Adrenal gland (tissue), 12 donors: Measurements from ENCODE around the gene FRS2. TPM values are rescaled to one million over a fixed set of nuclear protein-coding genes. Genes with fewer than 3 reads are reported as not detected.

Experiments used
- DNase-seq, 7 donors: peaks; one replicate each; pipeline ENCODE4 v3.0.0-alpha.2; 2019 to 2020
- H3K27ac ChIP-seq, 5 donors: fragments of 200-600 bp; sonication (generic) in 4 of 5; 1 replicate in 3 of 5; 2 replicates in 2 of 5; pipeline versions ENCODE4 v1.5.1 to v1.8.0; 2016 to 2020; ENCODE audit warnings: mild to moderate bottlenecking in 1 of 5
- H3K27me3 ChIP-seq: fragments of 200-600 bp; 2 replicates; pipeline ENCODE4 v1.8.0; 2021
- H3K36me3 ChIP-seq, 2 donors: fragments of 200-600 bp; replicated peaks in 1 of 2; 1 replicate in 1 of 2; 2 replicates in 1 of 2; pipeline versions ENCODE4 v1.5.1 to v1.8.0; 2018 to 2022
- H3K4me1 ChIP-seq, 2 donors: fragments of 200-600 bp; replicated peaks in 1 of 2; 1 replicate in 1 of 2; 2 replicates in 1 of 2; pipeline versions ENCODE4 v1.5.1 to v1.8.0; 2018 to 2021
- H3K4me3 ChIP-seq, 4 donors: fragments of 200-600 bp; sonication (generic) in 3 of 4; one replicate each; pipeline ENCODE4 v1.5.1; 2016 to 2018
- H3K9me3 ChIP-seq, 3 donors: fragments of 200-600 bp; sonication (generic) in 1 of 3; replicated peaks in 1 of 3; 1 replicate in 2 of 3; 2 replicates in 1 of 3; pipeline versions ENCODE4 v1.5.1 to v1.8.0; 2016 to 2021
- POLR2A ChIP-seq, 2 donors: fragments of 450-650 bp; IDR thresholded peaks; one replicate each; pipeline ENCODE4 v1.6.1; 2017; ENCODE audit warnings: antibody characterized with exemption in 2 of 2, mild to moderate bottlenecking in 2 of 2, moderate library complexity in 1 of 2
- WGBS, 4 donors: extraction: QIAGEN DNeasy Blood & Tissue Kit in 2 of 4; methylation state at CpG; one replicate each; pipeline versions ENCODE4 v1.1.5 to v1.1.7; 2013 to 2017; 5-methylcytosine and 5-hydroxymethylcytosine counted together
- intact Hi-C, 2 donors: fragments of 100-400 bp; cut with DNase I; formaldehyde crosslinking; loops; one replicate each; pipeline versions ENCODE4 v1.14.1 to v1.15.0; 2022 to 2023
- polyA plus RNA-seq, 3 donors: library from polyadenylated mRNA; stranded (reverse); fragments of 200-250 nt in 2 of 3; fragments of 350-450 nt in 1 of 3; fragmentation: Illumina TruSeq in 1 of 3; extraction: RNeasy Lipid Tissue Mini Kit (QIAGEN cat#74804) in 1 of 3; gene quantifications; one replicate each; pipeline ENCODE4 v1.2.3, GENCODE V29; 2013 to 2014
- total RNA-seq, 9 donors: library from RNA; depleted of rRNA in 4 of 9; stranded (reverse); fragments of >200 nt in 4 of 9; fragments of 120-200 nt in 1 of 9; fragmentation: NEBNext Ultra II Directional in 1 of 9; extraction: Animal tissue kit (Norgen Biotek cat#: 25700) in 1 of 9; gene quantifications; one replicate each; pipeline versions ENCODE4 v1.1.0 to v1.2.4, GENCODE V29; 2013 to 2023
- TF ChIP-seq, protein P1 (sequence below), 6 experiments: fragments of 450-650 bp in 4 of 6; fragments of 200-600 bp in 2 of 6; sonication (generic) in 1 of 6; IDR thresholded peaks; 1 replicate in 5 of 6; 2 replicates in 1 of 6; pipeline versions ENCODE4 v1.5.1 to v1.8.0; 2016 to 2021; ENCODE audit warnings: antibody characterized with exemption in 6 of 6, mild to moderate bottlenecking in 2 of 6, moderate library complexity in 1 of 6
- donor health status: healthy with polysubstance abuse.
- donor health status: Bipolar disorder and iron deficiency.
- donor health status: DM: yes; HTN: yes; CAD: no.
- donor health status: DM: no; HTN: no; CAD: no.
- donor health status: DM: no; HTN: no; CAD: no.
- donor health status: DM: yes; HTN: yes; CAD: no.

FRS2 gene
- total and polyA plus RNA-seq, 12 donors, result 4.8 to 86.1 (median 45.1) TPM

DNA sequence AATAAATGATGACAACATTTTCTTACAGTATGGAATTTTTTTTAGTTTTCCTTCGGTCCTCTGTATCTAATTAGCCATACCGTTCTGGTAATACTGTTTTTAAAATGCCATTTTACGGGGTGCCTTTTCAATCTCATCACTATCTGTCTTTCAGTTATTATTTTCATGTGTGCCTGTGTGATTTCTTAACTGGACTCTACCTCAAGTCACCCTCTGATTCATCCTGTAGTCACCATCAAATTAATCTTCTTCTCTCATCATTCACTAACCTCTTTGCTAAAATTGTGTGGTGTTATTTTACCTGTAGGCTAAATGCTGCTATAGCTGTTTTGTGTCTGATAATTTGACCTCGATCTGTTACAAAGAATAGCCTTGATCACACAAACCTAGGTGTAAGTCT is 99.0 kb downstream of the FRS2 start:
- Histone ChIP-seq H3K27me3 (no peaks in the 10 kb centered on the region), H3K36me3 (peaks cover 0 to 28% of the 10 kb centered on the region in 2 donors), H3K9me3 (no peaks in the 10 kb centered on the region), H3K27ac (no peak overlapping the region), H3K4me3 (no peak overlapping the region), H3K4me1 (no peaks in the 10 kb centered on the region)
- intact Hi-C loops, result no loop called here
- 31 to 45% (median 39%) methylated on average over 4 of the region's 4 CpGs for WGBS, 4 donors
- DNase-seq, result no peak
- TF ChIP-seq, protein P1, sequence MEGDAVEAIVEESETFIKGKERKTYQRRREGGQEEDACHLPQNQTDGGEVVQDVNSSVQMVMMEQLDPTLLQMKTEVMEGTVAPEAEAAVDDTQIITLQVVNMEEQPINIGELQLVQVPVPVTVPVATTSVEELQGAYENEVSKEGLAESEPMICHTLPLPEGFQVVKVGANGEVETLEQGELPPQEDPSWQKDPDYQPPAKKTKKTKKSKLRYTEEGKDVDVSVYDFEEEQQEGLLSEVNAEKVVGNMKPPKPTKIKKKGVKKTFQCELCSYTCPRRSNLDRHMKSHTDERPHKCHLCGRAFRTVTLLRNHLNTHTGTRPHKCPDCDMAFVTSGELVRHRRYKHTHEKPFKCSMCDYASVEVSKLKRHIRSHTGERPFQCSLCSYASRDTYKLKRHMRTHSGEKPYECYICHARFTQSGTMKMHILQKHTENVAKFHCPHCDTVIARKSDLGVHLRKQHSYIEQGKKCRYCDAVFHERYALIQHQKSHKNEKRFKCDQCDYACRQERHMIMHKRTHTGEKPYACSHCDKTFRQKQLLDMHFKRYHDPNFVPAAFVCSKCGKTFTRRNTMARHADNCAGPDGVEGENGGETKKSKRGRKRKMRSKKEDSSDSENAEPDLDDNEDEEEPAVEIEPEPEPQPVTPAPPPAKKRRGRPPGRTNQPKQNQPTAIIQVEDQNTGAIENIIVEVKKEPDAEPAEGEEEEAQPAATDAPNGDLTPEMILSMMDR (IDR thresholded peaks at IDR 0.05), result no peak
- TF ChIP-seq POLR2A (IDR thresholded peaks at IDR 0.05), result no peak

- Histone ChIP-seq H3K9me3 (no peaks in the 10 kb centered on the region), H3K27me3 (no peaks in the 10 kb centered on the region), H3K36me3 (peaks cover 0 to 36% of the 10 kb centered on the region in 2 donors), H3K4me1 (no peaks in the 10 kb centered on the region), H3K4me3 (no peak overlapping the region), H3K27ac (no peak overlapping the region)
- TF ChIP-seq POLR2A (IDR thresholded peaks at IDR 0.05), result no peak
- TF ChIP-seq, protein P1 (IDR thresholded peaks at IDR 0.05), result no peak
- 93 to 94% (median 93%) methylated on average over 10 of the region's 10 CpGs for WGBS, 4 donors
- DNase-seq, result no peak
- intact Hi-C loops, result loop anchor here in 1 of 2 donors (5.0 kb wide), 1 partner anchor 103 kb away; no protein-coding TSS in a partner anchor
Observed at GRCh38 chr12:69570000-69570516, 99.9 kb downstream of the FRS2 start.

DNA sequence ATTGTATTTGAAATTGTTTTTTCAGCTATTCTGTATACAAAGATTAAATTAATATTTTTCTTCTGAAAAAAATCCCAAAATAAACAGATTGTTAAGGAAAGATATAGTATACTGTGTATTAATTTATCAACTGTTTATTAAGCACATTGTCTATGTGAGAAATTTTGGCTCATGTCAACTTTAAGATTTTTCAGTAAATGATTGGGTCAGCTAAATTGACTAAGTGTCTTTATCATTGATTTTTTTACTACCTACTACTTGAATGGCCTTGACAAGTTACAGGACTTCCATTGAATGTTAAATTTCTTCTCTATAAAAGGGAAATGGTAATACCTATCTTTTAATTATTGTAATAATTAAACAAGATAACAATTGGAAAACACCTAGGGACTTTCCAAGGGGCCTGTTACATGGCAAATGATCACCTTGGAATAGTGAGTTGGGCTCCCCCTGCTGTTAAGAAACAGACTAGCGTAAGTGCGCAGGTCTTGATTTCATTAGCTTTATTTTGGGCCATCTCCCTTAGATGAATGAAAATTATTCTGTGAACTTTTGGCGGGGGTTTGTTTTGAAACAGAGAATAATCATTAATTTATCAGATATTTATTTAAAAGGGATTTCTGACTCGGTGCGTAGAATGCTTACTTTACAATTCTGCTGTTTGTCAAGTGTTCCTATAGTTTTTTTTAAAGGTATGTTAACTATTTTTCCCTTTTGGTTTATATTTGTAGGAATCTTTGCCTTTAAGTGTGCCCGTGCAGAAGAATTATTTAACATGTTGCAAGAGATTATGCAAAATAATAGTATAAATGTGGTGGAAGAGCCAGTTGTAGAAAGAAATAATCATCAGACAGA is 100.6 kb downstream of the FRS2 start:
- Histone ChIP-seq H3K27me3 (no peaks in the 10 kb centered on the region), H3K4me3 (no peak overlapping the region), H3K4me1 (no peaks in the 10 kb centered on the region), H3K9me3 (no peaks in the 10 kb centered on the region), H3K36me3 (peaks cover 0 to 40% of the 10 kb centered on the region in 2 donors), H3K27ac (no peak overlapping the region)
- WGBS, 4 donors, result 42 to 51% (median 46%) methylated on average over 6 of the region's 6 CpGs
- intact Hi-C loops, result loop anchor here in 1 of 2 donors (5.0 kb wide), 1 partner anchor 103 kb away; no protein-coding TSS in a partner anchor
- TF ChIP-seq, protein P1 (IDR thresholded peaks at IDR 0.05), result peak; percentile 70 to 85 (median 80)
- no peak for TF ChIP-seq POLR2A (IDR thresholded peaks at IDR 0.05)
- DNase-seq, result peak; percentile 43 to 85 (median 57)

DNA sequence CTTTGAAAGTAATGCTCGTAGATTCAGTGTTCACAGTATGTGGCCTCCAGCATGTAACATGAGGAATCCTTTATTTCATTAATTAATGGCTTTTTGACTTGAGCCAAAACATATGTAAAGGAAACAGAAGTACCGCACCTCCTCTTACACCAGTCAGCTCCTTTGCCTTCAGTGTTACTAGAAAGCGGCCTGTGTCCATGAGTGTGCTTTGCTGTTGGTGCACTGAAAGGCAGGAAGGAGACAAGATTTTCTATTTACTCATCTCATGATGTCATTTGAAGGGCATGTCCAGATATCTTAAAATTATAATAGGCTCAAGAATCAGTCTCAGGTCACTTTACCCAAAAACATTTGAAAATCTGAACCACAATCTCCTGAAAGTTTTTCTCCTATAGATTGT is 105.2 kb downstream of the FRS2 start:
- Histone ChIP-seq H3K27ac (no peak overlapping the region), H3K9me3 (no peaks in the 10 kb centered on the region), H3K27me3 (no peaks in the 10 kb centered on the region), H3K36me3 (peaks cover 0 to 40% of the 10 kb centered on the region in 2 donors), H3K4me3 (no peak overlapping the region), H3K4me1 (no peaks in the 10 kb centered on the region)
- intact Hi-C loops, result loop anchor here in 1 of 2 donors (5.0 kb wide), 1 partner anchor 218 kb away; the partner anchor contains the start of gene YEATS4
- 91 to 98% (median 97%) methylated on average over 3 of the region's 3 CpGs for WGBS, 4 donors
- TF ChIP-seq POLR2A (IDR thresholded peaks at IDR 0.05), result no peak
- TF ChIP-seq, protein P1 (IDR thresholded peaks at IDR 0.05), result no peak
- DNase-seq, result no peak
